Hematopoietic multipotent progenitor cell treated with erythropoietin and hydrocortisone succinate and interleukin-3 and kit ligand, for 15 days (in vitro differentiated cells): Measurements from ENCODE around the gene EFCAB8.
"Not testable (repeated sequence)": the region's sequence is repeated elsewhere in the genome, so short reads cannot be mapped to it uniquely, and the experiment has no call there.

Experiments
- DNase-seq: peaks from one replicate; pipeline ENCODE4 v3.0.0-alpha.2; 2015; ENCODE audit warnings: low spot score

EFCAB8 gene

DNA sequence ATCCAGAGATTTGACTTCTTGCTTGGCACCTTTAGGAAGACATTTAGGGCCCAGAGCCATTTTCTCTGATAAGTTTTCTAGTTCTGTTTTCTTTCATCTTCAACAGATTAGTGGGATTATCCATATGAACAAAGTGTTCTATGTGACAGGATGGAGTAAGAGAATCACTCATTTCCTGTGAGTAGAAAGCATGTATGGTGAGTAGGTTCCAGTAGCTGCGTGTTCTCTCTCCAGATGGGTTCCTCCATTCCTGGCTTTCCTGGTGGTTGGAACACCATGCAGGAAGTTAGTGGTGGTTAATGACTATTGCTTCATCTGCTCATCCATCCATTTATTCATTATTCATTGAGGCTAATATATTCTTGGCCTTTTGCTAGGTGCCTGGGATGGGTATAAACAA, 54.0 kb downstream of the EFCAB8 start:
- no peak for DNase-seq

GRCh38 chr20:32914031-32914430, 55.3 kb downstream of the EFCAB8 start:
- no peak for DNase-seq

GRCh38 chr20:32917191-32917950, 58.6 kb downstream of the EFCAB8 start:
- DNase-seq: no peak

- DNase-seq: no peak
Measured at GRCh38 chr20:32918296-32918695, 59.6 kb downstream of the EFCAB8 start.

DNA sequence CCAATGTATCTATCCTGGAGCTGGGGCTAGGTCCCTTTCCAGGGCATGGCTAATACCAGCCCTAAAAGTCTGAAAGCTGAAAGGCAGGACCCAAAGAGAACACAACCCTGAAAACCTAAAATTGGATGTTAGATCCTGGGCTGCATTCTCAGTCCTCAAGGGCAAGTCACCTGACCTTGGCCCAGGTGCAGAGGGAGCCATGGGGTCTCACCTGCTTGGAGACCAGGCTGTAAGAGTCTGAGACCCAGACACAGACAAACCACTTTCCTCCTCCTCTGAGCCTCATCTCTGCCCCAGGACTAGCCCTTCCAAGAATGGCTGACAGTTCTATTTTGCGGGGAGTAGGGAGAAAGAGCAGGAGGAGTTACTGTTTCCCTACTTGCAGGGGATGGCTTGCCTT, 60.0 kb downstream of the EFCAB8 start:
- DNase-seq: no peak

- no peak for DNase-seq
Measured at GRCh38 chr20:32920066-32920465, 61.3 kb downstream of the EFCAB8 start.

DNA sequence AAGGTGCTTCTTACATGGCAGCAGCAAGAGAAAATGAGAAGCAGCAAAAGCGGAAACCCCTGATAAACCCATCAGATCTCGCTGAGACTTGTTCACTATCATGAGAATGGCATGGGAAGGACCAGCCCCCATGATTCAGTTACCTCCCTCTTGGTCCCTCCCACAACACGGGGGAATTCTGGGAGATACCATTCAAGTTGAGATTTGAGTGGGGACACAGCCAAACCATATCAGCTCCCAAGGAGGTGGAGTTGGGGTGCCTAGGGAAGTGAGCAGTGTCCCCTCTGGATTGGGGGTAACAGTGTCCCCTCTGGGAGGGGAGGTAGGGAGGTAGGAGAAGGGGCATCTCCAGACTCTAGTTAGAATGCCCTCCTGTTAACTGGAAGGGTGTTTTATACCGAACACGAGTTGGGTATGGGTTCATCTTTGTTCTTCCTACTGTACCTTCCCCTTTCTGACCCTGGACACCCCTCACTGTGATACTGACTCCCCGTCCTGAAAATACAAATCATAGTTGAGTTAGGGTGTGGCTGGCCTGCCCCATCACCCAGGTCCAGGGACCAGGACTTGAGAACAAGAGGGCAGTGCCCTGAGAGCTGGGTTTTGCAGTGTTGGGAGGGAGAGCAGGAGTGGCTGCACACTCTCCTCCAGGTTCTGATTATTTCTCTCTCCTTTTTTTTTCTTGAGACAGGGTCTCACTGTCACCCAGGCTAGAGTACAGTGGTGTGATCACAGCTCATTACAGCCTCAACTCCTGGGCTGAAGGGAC, 62.0 kb downstream of the EFCAB8 start:
- no peak for DNase-seq

- DNase-seq: no peak
Measured at GRCh38 chr20:32922466-32922865, 63.7 kb downstream of the EFCAB8 start.

- no peak for DNase-seq
Measured at GRCh38 chr20:32924781-32925180, 66.1 kb downstream of the EFCAB8 start.

DNA sequence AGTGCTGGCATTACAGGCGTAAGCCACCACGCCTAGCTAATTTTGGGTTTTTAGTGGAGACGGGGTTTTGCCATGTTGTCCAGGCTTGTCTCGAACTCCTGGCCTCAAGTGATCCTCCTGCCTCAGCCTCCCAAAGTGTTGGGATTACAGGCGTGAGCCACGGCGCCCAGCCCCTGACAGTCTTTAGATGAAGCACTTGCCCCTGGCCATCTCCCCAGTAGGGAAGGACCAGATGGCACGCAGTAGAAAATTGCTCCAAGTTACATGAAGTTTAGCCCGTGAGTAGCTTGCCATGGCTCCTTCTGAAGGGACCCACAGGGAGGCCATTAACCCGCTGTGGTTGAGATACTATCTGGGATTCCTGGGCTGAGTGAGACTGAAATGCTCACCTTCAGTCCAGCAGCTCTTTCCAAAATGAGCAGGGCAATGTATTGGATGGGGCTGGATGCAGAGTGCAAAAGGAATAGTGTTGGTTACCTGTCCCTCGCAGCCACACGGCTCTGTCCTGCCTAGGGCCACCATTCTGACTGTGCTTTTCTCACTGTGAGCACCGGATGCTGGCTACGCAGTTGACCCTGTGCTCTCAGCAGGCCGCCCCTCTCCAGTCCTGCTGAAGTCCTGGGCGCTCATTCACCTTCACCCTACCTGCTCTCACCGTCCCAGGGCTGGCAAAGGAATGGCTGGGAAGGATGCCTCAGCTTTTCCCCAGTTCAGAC, 66.9 kb downstream of the EFCAB8 start:
- DNase-seq: no peak

DNA sequence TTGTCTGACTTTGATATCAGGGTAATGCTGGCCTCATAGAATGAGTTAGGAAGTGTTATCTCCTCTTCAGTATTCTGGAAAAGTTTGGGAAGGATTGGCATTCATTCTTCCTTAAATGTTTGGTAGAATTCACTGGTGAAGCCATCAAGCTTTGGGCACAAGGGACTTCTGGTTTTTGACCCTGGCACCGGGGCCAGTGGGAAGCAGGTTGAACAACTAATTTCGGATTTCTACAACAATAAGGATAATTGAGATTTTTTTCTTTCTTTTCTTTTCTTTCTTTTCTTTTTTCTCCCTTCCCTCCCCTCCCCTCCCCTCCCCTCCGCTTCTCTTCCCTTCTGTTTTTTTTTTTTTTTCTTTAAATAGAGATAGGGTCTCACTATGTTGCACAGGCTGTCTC, 70.4 kb downstream of the EFCAB8 start:
- DNase-seq: no peak

DNA sequence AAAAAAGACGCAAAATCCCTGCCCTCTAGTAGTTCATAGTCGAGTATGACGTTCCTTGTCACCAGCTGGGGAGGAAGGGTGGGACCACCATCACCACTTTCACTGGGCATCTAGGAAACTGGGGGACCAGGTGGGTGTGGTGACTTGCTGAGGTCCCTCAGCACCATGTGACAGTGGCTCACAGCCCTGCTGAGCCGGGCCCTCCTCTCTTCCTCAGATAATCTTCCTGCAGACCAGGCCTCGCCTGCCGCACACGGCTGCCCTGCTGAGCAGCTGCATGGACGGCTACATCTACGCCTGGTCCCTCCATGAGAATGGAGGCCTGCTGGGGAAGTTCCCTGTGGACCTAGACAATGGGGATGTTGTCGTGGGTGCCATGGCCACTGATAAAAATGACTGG, 71.5 kb downstream of the EFCAB8 start:
- no peak for DNase-seq

- DNase-seq: no peak
Measured at GRCh38 chr20:32930701-32931100, 72.0 kb downstream of the EFCAB8 start.

DNA sequence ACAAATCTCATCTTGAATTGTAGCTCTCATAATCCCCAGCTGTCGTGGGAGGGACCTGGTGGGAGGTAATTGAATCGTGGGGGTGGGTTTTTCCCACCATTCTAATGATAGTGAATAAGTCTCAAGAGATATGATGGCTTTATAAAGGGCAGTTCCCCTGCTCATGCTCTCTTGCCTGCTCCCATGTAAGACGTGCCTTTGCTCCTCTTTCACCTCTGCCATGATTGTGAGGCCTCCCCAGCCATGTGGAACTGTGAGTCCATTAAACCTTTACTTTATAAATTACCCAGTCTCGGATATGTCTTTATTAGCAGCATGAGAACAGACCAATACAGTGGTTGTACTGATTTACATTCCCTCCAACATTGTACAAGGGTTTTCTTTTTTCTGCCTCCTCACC, 75.9 kb downstream of the EFCAB8 start:
- no peak for DNase-seq

GRCh38 chr20:32941155-32941885, 82.6 kb downstream of the EFCAB8 start:
- no peak for DNase-seq

DNA sequence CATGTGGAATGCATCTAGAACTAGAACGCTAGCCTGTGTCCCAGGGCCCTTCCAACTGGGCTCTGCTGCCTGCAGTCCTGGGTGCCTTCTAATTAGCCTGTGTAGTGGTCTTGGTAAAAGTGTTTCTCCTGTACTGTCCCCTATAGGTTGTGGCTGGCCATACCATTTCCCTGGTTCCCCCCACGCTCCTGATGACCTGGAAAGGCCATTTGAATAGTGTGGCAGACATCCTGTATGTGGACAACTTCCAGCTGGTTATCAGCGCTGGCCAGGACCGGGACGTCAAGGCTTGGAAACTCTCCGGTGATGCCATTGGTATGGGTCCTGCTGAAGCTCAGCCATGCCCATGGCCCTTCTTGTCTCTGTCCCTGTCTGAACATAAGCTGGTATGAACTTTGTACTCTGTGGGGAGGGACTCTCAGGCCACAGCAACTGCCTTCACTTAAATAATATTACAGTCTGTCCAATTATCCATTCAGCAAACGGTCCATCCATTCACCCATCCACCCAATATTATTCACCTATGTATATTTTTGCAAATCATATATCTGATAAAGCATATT, 84.8 kb downstream of the EFCAB8 start:
- no peak for DNase-seq

- DNase-seq: no peak
Measured at GRCh38 chr20:32945710-32946221, 87.0 kb downstream of the EFCAB8 start.

GRCh38 chr20:32946629-32947028, 87.9 kb downstream of the EFCAB8 start:
- no peak for DNase-seq

GRCh38 chr20:32950539-32950938, 91.8 kb downstream of the EFCAB8 start:
- not testable (repeated sequence) for DNase-seq

DNA sequence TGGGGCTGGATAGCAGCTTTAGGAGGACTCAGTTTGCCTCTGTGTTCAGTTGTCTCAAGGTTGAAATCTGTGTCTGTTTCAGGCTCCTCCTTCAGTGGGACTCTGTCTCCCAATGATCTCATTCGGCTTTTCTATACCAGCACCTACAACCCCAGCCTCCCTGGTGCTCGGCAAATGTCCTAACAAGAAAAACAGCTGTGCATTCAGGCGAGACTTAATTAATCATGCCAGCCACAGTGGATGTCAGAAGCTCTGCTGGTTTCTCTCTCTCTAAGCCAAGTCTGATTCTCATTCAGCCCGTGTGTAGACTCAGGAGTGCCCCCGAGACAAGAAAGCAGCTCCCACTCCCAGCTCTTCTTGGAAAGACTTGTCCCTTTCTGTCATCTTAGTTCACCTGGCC, 98.7 kb downstream of the EFCAB8 start:
- DNase-seq: no peak

GRCh38 chr20:32958574-32958973, 99.9 kb downstream of the EFCAB8 start:
- DNase-seq: no peak
